ENCODE measurements around the gene PRDM16.

The PRDM16 gene

DNA sequence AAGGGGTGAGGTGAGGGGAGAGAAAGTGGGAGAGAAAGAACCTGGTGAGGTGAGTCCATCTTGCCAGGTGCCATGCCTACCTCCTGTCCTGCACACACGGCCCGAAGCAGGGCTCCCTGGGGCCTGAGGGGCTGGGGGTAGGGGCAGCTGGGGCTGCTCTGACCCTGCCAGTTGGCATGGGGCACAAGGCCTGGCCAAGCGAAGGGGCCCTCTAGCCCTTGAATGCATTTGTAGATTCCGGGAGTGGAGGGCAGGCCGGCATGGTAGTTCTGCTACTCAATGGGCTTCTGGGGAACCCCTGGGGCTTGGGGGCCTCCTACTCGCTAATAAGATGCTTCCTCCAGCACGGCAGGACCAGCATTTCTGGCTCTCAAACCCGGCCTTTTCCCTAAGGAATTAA is 3.6 kb upstream of the PRDM16 start:
- TF ChIP-seq, protein P1, sequence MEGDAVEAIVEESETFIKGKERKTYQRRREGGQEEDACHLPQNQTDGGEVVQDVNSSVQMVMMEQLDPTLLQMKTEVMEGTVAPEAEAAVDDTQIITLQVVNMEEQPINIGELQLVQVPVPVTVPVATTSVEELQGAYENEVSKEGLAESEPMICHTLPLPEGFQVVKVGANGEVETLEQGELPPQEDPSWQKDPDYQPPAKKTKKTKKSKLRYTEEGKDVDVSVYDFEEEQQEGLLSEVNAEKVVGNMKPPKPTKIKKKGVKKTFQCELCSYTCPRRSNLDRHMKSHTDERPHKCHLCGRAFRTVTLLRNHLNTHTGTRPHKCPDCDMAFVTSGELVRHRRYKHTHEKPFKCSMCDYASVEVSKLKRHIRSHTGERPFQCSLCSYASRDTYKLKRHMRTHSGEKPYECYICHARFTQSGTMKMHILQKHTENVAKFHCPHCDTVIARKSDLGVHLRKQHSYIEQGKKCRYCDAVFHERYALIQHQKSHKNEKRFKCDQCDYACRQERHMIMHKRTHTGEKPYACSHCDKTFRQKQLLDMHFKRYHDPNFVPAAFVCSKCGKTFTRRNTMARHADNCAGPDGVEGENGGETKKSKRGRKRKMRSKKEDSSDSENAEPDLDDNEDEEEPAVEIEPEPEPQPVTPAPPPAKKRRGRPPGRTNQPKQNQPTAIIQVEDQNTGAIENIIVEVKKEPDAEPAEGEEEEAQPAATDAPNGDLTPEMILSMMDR (IDR thresholded peaks at IDR 0.05; ENCODE audit: low read depth, low read length) = no peak
- no peak overlapping the region for H3K4me3 ChIP-seq (replicated peaks in 1 of 2; ENCODE audit: low read depth in 2 of 2, low read length in 2 of 2)
- no peak for DNase-seq (ENCODE audit: low read depth in 2 of 2)

DNA sequence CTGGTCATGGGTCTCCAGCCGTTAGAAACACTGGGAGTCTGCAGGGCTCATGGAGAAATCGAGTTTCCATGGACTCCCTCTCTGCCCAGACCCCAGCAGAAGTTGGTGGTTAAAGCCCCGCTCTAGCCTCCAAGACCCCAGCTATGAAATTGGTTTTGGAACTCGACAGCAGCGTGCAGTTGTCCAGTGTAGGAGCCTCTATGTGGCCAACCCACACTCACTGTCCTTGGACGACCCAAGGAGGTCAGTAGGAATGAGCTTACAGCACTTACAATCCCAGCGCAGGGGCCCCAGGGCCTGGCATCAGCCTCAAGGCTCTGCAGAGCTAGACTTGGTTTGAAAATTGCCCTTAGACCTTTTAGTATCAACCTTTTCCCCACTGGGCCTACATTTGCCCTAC is 3.2 kb upstream of the PRDM16 start:
- no peak overlapping the region for H3K4me3 ChIP-seq (replicated peaks in 1 of 2; ENCODE audit: low read depth in 2 of 2, low read length in 2 of 2)
- no peak for DNase-seq (ENCODE audit: low read depth in 2 of 2)
- TF ChIP-seq, protein P1 (IDR thresholded peaks at IDR 0.05; ENCODE audit: low read depth, low read length) = no peak

DNA sequence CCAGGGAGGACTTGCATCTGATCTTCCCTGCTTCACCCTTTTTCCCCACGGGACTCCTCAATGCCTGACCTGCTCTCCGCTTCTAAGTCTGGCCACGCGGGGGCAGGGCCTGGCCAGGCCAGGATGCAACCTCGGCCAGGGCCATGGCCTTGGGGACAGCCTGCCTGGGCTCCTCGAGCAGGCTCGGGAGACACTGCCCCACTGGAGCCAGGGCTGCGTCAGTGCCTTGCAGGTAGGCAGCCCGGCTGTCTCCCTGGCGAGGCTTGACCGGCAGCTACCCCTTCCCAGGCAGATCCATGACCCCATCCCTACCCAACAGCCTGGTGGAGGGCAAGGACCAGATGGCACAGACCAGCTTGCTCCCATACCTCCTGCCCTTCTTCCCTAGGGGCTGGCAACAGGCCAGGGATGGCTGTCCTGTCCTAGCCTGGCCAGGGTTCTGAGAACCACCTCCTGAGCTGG is 2.7 kb upstream of the PRDM16 start:
- H3K4me3 ChIP-seq (replicated peaks in 1 of 2; ENCODE audit: low read depth in 2 of 2, low read length in 2 of 2) = no peak overlapping the region
- peak; percentile 22 to 36 for DNase-seq (ENCODE audit: low read depth in 2 of 2)
- TF ChIP-seq, protein P1 (IDR thresholded peaks at IDR 0.05; ENCODE audit: low read depth, low read length) = peak; percentile 29

DNA sequence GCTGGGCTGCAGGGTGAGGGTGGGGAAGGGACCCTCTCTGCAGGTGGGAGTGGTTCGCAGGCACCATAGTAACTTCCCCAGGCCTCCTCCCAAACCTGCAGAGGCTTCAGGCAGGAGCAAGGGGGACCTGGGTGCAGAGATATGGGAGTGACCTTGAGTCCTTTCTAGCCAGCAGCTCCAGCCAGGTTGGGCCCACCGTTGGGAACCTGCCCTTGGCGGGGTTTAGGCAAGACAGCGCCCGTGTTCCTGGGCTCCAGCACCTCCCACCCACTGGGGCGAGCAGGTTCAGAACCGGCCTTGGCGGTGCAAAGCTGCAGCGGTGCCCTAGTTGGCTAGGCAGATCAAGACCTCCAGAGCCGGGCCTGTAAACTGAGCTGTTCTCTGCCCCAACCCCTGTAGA is 2.2 kb upstream of the PRDM16 start:
- TF ChIP-seq, protein P1 (IDR thresholded peaks at IDR 0.05; ENCODE audit: low read depth, low read length) = no peak
- no peak overlapping the region for H3K4me3 ChIP-seq (replicated peaks in 1 of 2; ENCODE audit: low read depth in 2 of 2, low read length in 2 of 2)
- no peak for DNase-seq (ENCODE audit: low read depth in 2 of 2)

DNA sequence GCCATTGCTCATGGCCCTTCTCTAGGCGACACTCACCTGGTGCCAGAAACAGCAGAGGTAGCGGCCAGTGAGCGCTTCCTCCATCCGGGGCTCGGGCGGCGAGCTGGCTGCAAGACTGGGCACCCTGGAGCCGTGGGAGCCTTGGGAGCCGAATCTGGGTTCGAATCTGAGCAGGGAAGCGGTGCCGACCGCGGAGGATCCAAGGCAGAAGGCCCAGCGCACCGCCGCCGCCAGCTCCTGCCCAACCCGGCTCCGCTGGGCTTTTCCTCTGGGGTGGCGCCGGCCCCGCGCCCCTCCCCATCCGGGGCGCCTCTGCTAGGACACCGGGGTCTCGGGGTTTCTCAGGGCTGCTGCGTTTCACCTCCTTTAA is 1.7 kb upstream of the PRDM16 start:
- no peak overlapping the region for H3K4me3 ChIP-seq (replicated peaks in 1 of 2; ENCODE audit: low read depth in 2 of 2, low read length in 2 of 2)
- no peak for DNase-seq (ENCODE audit: low read depth in 2 of 2)
- TF ChIP-seq, protein P1 (IDR thresholded peaks at IDR 0.05; ENCODE audit: low read depth, low read length) = no peak

DNA sequence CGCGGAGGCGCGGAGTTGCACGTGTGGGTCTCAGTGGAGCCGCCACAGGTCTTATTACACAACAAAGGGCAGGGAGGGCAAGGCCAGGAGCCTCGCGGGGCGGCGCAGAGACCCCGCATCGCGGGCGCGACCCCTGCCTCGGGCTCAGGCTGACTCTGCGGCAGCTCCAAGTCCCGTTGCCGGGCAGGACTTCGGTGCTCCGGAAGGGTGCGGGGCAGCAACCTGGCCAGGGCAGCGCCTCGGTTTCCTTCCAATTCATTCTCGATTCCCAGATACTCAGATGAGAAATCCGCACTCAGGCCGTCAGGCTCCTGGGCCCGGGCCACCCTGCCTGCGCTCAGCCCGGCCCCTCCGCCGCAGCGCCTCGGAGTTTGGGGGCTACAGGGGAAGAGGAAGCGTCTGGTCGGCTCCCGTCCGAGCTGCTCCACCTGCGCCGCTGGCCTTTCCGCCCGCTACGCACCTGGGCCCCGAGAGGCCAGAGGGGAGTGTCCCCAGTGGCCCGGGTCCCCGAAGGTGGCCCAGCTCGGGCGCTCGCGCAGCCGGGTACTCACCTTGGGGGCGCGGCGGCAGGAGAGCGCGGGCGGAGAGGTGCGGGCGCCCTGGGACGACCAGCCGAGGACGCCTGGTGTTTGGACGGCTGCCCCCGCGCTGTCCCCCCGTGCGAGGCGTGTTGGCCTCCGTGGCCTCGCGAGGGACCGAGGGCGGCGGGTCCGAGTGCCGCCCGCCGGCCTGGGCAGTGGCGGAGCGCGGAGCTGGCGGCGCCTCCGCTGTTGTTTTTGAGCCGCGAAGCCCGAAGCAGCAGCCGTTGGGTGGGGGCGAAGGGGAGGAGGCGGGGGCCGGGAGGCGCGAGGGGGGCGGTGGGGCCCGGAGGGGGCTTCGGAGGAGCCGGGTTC is 1.1 kb upstream of the PRDM16 start:
- H3K4me3 ChIP-seq (replicated peaks in 1 of 2; ENCODE audit: low read depth in 2 of 2, low read length in 2 of 2) = no peak overlapping the region
- no peak for DNase-seq (ENCODE audit: low read depth in 2 of 2)
- TF ChIP-seq, protein P1 (IDR thresholded peaks at IDR 0.05; ENCODE audit: low read depth, low read length) = no peak

All from cardiac fibroblast (primary cell).